Neural cell (in vitro differentiated cells): ENCODE measurements around the gene COPS9.

Experiments
- TAF1 ChIP-seq: IDR thresholded peaks from 2 replicates; pipeline ENCODE4 v1.6.1; 2012; ENCODE audit warnings: low read depth
- TF ChIP-seq, protein P1 (sequence below): fragments of 450-650 bp; IDR thresholded peaks from 2 replicates; pipeline ENCODE4 v1.5.1; 2014; ENCODE audit warnings: antibody characterized with exemption, mild to moderate bottlenecking, moderate library complexity; ENCODE audit not compliant: poor library complexity, severe bottlenecking

DNA sequence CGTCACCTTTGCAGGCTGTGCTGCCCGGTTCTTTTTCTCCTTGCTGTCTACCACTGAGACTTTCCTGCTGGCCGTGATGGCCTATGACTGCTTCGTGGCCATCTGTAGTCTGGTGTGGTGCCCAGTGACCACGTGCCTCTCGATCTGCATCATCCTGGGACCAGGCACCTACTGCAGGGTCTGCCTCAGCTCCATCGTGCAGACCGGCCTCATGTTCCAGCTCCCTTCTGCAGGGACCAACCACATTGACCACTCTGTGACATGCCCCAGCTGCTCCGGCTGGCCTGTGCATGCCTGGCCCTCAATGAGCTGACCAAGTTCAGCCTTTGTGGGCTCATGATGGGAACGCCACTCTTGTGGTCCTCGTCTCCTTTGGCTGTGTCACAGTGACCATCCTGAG lies 26.7 kb downstream of the COPS9 start:
- TF ChIP-seq, protein P1, sequence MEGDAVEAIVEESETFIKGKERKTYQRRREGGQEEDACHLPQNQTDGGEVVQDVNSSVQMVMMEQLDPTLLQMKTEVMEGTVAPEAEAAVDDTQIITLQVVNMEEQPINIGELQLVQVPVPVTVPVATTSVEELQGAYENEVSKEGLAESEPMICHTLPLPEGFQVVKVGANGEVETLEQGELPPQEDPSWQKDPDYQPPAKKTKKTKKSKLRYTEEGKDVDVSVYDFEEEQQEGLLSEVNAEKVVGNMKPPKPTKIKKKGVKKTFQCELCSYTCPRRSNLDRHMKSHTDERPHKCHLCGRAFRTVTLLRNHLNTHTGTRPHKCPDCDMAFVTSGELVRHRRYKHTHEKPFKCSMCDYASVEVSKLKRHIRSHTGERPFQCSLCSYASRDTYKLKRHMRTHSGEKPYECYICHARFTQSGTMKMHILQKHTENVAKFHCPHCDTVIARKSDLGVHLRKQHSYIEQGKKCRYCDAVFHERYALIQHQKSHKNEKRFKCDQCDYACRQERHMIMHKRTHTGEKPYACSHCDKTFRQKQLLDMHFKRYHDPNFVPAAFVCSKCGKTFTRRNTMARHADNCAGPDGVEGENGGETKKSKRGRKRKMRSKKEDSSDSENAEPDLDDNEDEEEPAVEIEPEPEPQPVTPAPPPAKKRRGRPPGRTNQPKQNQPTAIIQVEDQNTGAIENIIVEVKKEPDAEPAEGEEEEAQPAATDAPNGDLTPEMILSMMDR, result no peak
- TF ChIP-seq TAF1, result no peak
